Activated naive CD4-positive, alpha-beta T cell (primary cell): ENCODE measurements around the gene NAA38.

Experiments used
- DNase-seq, 4 experiments: peaks; one replicate each; lab custom pipeline; 2025; lab: John Stamatoyannopoulos, UW

NAA38 gene

GRCh38 chr17:7841396-7841914 is 15.9 kb downstream of the NAA38 start:
- DNase-seq: peak; percentile 70 to 89 (median 80)

GRCh38 chr17:7840875-7841274 is 16.5 kb downstream of the NAA38 start:
- DNase-seq: no peak

GRCh38 chr17:7840441-7840840 is 16.9 kb downstream of the NAA38 start:
- DNase-seq: no peak

- no peak for DNase-seq
These were observed 17.5 kb downstream of the NAA38 start for GRCh38 chr17:7839876-7840261.

GRCh38 chr17:7839190-7839875 is 18.0 kb downstream of the NAA38 start:
- no peak for DNase-seq

GRCh38 chr17:7838090-7839075 is 19.0 kb downstream of the NAA38 start:
- DNase-seq: no peak

- no peak for DNase-seq
These were observed 19.8 kb downstream of the NAA38 start for GRCh38 chr17:7837408-7838088.

- no peak for DNase-seq
These were observed 20.6 kb downstream of the NAA38 start for GRCh38 chr17:7836596-7837407.

GRCh38 chr17:7835814-7836595 is 21.4 kb downstream of the NAA38 start:
- no peak for DNase-seq

- DNase-seq: peak; percentile 72 to 86 (median 76)
These were observed 22.2 kb downstream of the NAA38 start for GRCh38 chr17:7834957-7835813.

GRCh38 chr17:7834542-7834956 is 22.8 kb downstream of the NAA38 start:
- DNase-seq: peak in 1 of 4 experiments; percentile 56

GRCh38 chr17:7833795-7834541 is 23.4 kb downstream of the NAA38 start, which contains the start of gene KDM6B:
Gene KDM6B, plus strand, starts transcription at chr17:7834217. Its CDS starts 11,338 bp downstream, at chr17:7845555.
- DNase-seq: peak; percentile 64 to 85 (median 74)

GRCh38 chr17:7833011-7833794 is 24.2 kb downstream of the NAA38 start:
- DNase-seq: no peak

- no peak for DNase-seq
These were observed 24.9 kb downstream of the NAA38 start for GRCh38 chr17:7832431-7832830.

GRCh38 chr17:7831233-7831632 is 26.1 kb downstream of the NAA38 start:
- DNase-seq: no peak

- no peak for DNase-seq
These were observed 26.7 kb downstream of the NAA38 start for GRCh38 chr17:7830616-7831015.

- no peak for DNase-seq
These were observed 32.0 kb downstream of the NAA38 start for GRCh38 chr17:7825206-7825990.
